GM12872 (cell line): ENCODE data around the gene ERFL.

ENCODE experiments used
- TF ChIP-seq, protein P1 (sequence below): IDR thresholded peaks from 3 replicates; pipeline ENCODE4 v1.5.1; 2011; ENCODE audit warnings: low read depth, mild to moderate bottlenecking, low read length, moderate library complexity; ENCODE audit not compliant: insufficient read depth

The ERFL gene

DNA sequence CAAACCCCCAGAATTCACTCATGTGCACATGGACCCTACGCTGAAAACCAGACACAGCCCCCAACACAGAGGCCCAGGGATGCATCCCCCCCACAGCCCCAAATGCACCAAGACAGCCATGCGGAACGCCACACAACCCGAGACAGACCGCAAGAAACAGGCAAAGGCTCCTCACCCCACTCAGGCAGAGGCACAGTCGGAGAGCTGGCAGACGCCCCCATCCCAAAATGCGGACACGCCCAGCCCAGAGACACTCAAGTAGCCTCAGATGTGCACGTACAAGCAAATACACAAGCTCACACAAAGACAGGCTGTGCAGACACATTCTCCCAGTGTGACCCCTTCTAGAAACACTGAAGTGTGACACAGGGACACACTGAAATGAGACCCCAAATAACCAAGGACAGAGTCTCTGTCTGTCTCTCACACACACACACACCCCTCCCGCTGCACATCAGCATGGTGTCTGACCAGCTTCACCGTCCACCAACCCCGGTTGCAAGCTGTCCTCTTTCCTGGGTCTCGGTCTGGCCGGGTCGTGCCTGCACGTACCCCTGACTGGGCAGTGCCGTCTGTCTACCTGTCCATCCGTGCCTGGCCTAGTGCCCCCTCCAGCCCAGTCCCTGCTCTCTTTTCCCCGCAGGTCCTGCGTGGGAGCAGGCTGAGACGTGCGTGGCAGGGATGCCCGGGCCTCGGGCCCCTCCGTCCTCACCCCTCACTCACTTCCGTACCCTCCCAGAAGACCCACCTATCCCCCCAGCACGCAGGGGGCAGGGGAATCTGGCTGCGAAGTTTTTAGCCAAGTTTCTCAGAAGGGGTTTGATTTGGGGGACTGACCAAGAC lies 16.1 kb downstream of the ERFL start:
- TF ChIP-seq, protein P1, sequence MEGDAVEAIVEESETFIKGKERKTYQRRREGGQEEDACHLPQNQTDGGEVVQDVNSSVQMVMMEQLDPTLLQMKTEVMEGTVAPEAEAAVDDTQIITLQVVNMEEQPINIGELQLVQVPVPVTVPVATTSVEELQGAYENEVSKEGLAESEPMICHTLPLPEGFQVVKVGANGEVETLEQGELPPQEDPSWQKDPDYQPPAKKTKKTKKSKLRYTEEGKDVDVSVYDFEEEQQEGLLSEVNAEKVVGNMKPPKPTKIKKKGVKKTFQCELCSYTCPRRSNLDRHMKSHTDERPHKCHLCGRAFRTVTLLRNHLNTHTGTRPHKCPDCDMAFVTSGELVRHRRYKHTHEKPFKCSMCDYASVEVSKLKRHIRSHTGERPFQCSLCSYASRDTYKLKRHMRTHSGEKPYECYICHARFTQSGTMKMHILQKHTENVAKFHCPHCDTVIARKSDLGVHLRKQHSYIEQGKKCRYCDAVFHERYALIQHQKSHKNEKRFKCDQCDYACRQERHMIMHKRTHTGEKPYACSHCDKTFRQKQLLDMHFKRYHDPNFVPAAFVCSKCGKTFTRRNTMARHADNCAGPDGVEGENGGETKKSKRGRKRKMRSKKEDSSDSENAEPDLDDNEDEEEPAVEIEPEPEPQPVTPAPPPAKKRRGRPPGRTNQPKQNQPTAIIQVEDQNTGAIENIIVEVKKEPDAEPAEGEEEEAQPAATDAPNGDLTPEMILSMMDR, result no peak

DNA sequence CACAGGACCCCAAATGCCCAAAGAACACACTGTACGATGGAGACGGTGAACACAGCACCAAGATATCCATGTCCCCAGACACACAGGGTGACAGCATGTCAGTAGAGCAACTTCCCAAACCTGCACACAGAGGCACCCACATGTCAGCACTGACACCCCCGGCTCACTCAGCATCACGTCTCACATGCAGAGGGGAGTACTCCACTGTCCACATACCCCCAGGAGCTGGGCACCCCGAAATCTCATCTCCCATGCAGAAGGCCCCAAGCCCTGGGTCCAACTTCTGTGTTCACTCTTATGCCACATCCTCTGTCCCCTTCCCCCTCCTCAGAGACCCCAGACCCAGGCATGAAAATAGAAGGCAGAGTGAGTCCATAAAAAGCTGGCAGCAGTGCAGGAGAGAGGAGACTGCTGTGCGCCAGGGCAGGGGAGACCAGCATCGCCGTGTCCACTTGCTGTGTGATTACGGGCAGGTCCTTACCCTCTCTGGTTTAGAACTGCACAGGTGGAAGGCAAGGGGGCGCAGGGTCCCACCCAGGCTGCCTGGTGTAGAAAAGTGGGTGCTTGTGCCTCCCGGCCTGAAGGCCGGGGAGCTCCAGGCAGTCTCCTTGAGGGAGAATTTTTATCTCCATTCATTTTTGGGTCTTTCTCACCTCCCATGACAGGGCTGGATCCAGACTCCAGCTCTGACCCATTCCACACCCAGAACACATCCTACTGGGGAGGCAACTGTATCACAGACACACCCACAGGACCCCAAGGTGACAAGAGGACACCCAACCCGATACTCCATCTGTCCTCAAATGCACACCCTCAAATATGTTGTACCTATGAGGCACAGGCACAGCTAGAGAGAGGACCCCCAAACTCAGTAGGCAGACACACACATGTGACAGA lies 17.0 kb downstream of the ERFL start:
- TF ChIP-seq, protein P1, result no peak

DNA sequence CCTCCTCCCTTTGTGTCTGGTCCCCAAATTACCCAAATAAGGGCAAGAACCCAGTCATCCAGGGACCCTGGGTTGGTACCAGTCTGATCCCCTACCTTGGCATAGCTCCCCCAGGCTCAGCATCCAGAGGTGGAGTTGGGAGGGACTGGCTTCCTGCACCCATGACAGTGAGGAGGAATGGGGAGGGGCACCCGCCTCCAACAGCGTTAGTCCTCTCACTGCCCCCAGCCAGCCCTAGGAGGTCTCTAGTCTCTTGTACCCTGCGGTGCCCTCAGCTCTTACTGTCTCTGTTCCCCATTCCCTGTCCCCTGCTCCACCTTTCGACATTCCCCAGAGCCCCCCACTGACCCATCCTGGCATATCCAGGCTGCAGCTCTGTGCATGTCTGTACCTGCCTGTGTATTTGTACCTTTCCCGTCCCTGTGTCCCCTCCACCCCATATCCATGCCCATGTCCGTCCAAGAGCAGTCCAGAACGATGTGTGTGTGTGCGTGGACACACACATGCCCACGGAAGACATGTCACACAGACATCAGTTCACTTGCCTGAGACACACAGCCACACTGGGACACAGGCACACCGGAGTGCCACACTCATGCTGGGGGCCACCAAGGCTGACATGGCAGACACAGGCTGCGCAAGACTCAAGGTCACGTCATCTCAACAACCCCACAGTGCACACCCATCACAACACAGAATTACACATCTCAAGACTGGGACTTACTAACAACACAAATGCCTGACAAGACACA lies 17.8 kb downstream of the ERFL start:
- TF ChIP-seq, protein P1, result no peak

DNA sequence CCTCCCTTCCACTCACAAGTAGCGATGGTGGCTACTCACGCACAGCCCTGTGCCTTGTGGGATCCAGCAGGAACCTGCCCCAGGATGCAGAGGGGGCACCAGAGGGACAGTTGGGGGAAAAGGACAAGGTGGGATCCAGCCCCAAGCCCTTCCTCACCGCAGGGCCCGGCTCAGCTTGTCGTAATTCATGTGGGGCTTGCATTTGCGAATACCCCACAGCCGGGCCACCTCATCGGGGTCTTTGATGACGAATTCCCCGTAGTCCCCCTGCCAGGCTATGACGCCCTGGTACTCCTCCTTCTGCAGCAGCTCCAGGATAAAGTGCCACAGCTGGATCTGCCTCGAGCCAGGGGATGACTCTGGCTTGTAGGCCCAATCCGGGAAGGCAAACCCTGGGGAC lies 18.5 kb downstream of the ERFL start:
- TF ChIP-seq, protein P1, result no peak

DNA sequence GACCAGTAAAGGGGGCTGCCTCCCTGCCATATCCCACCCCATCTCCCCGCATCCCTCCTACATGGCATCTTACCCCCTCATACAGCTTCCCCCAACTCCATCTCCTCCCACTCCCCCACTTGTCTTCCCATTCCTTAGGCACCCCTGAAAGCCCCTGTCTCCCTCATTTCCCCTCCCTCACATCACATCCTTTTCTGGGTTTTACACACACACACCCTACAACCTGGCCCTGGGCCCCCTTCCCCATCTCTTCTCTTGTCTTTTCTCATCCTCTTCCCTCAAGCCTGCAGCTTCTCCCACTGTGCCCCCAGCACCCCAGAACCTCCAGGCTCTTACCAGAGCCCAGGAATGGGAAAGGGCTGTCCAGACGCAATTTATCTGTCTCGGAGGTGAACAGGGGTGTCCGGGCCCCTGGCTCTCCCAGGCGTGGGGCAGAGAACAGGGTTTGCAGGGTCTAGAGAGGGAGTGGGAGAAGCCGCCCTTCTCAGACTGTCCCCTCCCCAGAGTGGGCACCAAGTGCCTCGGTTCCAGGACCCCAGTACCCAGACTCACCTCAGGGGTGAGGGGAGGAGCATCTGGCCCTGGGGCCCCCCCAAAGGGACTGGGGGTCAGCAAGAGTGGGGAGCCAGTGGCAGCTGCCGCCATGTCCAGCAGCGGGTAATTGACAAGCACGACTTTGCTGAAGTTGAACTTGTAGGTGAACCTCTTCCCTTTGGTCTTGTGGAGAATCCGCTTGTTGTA lies 19.4 kb downstream of the ERFL start:
- TF ChIP-seq, protein P1, result no peak

DNA sequence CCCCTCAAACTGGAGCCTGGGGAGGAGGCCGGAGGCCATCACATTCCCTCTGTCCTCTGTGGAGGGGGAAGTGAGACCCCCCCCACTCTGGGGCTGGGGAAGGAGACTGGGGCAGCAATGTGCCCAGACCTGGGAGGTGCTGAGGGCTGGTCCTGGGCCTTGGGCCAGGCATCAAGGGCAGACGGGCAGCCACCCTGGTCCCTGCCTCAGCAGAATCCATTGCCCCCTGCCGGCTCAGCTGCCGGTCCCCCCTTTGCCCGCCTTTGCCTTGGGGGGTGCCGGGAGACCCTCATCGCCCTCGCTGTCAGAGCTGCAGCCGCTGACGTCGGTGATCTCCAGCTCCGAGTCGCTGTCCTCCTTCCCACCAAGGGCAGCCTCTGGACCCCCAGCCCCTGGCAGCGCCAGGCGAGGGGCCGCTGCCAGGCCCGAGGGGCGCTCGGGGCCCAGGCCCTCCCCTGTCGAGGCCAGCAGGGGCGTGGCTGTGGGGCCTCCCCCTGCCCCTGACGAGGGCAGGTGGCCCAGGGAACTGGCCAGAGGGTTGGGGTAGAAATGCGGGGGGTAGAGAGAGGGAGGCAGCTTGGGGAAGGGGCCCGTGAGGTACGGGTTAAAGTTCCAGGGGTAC lies 20.1 kb downstream of the ERFL start:
- TF ChIP-seq, protein P1, result no peak
